Sigmoid colon (tissue), 4 donors: Measurements from ENCODE around the gene HTRA3.

Experiments used
- CTCF ChIP-seq, 4 experiments: fragments of 450-650 bp in 3 of 4; fragments of 200-600 bp in 1 of 4; IDR thresholded peaks; one replicate each; pipeline ENCODE4 v1.5.1; 2016 to 2019; ENCODE audit warnings: antibody characterized with exemption in 4 of 4, mild to moderate bottlenecking in 3 of 4, moderate library complexity in 2 of 4
- POLR2A ChIP-seq, 2 donors: fragments of 450-650 bp; IDR thresholded peaks; one replicate each; pipeline ENCODE4 v1.6.1; 2016; ENCODE audit warnings: antibody characterized with exemption in 2 of 2, mild to moderate bottlenecking in 2 of 2, moderate library complexity in 2 of 2
- POLR2AphosphoS5 ChIP-seq, 4 donors: sonication (generic); formaldehyde crosslinking; IDR thresholded peaks; one replicate each; pipeline ENCODE4 v1.6.1; 2017; ENCODE audit warnings: antibody characterized with exemption in 4 of 4

DNA sequence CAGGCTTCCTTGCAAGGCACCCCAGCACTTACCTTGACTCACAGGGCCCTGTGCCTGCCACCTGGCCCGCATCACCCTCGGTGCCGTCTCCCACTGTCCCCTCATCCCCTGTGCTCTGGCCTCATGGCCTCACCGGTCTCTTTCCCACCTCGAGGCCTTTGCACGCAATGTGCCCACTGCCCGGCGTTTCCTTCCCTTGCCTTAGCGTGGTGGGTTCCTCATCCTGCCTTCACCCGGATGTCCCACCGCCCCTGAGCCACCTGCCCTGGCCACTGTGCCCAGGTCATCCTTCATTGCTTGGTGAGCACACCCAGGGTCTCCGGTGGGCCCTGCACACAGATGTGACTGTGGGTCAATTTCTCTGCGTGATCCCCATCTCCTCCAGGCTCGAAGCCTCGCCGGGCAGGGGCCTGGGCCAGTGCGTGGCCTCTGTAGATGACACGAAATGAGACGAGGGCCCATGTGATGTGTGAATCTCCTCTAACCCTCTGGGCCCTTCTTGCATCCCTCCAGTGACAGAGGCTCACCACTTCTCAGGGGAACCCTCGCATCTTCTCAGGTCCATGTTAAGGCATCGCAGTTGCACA, 4.6 kb downstream of the HTRA3 start:
- TF ChIP-seq CTCF (IDR thresholded peaks at IDR 0.05) (no peak), POLR2AphosphoS5 (IDR thresholded peaks at IDR 0.05) (no peak), POLR2A (IDR thresholded peaks at IDR 0.05) (no peak)
